HG03064 (cell line): Measurements from ENCODE around the gene CYP27B1.
"Not testable (repeated sequence)": the region's sequence is repeated elsewhere in the genome, so short reads cannot be mapped to it uniquely, and the experiment has no call there.

Source experiments
- ATAC-seq: cut with Tn5 transposase; IDR thresholded peaks from one replicate; pipeline ENCODE4 v1.9.1; 2021; ENCODE audit warnings: low read depth; ENCODE audit not compliant: unreplicated experiment

Gene CYP27B1

GRCh38 chr12:57724936-57725740 lies 41.7 kb downstream of the CYP27B1 start:
- no peak for ATAC-seq

DNA sequence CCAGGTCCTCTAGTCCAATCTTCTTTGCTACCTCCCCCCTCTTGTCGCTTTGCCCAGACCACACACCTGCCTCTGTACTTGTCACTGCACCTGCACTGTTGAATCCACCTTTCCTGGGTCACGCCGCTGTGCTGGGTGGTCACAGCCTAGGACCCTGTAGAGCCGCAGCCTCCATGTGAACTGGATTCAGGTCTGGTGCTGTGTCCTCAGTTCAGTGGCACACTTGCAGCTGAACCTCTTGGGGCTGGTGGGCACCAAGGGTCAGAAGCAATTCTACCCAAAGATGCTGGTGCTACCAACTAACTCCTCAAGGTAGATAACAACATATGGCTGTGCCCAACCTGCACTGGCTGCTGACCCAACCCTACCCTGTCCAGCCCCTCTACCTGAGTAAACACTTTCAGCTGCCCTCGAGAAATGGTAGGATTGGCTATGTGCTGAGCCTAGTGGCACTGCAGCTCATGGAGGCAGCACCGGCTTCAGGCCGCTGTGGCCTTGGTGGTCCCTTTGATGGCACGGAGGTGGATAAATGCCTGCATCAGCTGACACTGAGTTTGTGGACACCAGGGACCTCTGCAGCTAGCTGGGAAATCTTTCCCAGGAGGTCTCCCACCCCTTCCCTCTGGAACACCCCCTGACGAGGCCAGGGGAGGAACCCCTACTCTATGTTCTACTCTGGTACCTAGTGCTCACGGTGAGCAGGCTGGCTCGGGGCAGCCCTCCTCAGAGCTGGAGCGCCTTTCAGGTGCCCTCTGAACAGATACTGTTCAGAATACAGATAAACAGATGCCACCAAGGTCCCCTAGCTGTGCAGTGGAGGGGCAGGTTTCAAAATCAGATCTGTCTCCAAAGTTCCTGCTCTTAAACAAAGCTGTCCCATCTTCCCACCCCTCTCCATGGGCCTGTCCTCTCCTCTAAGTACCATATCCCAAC lies 42.6 kb downstream of the CYP27B1 start:
- ATAC-seq: no peak

- ATAC-seq: no peak
Measured at GRCh38 chr12:57723630-57723962, 43.3 kb downstream of the CYP27B1 start.

DNA sequence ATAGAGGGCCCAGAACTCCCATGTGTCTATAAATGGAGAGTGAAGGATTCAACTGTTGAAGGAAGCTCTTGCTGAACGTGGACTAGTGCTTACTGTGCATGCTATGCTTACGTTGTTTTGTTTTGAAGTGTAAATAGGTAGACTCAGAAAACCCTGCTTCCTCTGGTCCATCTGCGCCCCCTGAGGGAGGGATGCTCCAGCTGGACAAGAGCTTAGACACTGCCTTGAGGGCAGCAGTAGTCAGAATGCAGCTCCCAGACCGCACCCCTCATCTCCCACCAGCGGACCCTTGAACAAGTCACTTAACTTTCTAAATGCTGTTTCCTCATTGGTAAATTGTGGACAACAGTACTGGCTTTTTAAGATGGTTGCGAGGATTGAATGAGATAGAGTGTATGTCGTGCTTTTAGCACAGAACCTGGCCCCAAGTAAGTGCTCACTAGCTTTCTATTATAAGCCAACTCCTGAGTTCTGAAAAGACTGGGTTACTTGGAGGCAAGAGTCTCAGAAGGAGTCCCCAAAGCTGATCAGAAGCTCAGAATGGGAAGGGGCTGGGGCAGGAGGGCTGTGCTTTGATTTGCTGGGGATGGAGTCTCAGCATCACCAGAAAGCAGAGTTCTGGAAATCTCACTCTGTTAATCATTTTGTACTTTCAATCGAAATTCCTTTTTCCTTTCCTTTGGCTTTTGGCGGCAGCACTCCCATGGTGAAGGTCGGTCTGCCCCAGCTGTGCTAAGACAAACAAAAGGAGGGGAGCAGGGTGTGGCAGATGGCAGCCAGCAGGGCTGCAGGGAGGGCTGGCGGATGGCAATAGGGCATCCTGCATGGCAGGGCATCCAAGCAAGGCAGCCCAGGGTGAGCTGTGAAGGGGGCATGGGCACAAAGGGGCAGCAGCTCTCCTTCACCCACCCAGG lies 43.9 kb downstream of the CYP27B1 start:
- ATAC-seq: no peak

GRCh38 chr12:57721846-57722608 lies 44.9 kb downstream of the CYP27B1 start:
- ATAC-seq: not testable (repeated sequence)

GRCh38 chr12:57720606-57721595 lies 46.0 kb downstream of the CYP27B1 start:
- no peak for ATAC-seq

DNA sequence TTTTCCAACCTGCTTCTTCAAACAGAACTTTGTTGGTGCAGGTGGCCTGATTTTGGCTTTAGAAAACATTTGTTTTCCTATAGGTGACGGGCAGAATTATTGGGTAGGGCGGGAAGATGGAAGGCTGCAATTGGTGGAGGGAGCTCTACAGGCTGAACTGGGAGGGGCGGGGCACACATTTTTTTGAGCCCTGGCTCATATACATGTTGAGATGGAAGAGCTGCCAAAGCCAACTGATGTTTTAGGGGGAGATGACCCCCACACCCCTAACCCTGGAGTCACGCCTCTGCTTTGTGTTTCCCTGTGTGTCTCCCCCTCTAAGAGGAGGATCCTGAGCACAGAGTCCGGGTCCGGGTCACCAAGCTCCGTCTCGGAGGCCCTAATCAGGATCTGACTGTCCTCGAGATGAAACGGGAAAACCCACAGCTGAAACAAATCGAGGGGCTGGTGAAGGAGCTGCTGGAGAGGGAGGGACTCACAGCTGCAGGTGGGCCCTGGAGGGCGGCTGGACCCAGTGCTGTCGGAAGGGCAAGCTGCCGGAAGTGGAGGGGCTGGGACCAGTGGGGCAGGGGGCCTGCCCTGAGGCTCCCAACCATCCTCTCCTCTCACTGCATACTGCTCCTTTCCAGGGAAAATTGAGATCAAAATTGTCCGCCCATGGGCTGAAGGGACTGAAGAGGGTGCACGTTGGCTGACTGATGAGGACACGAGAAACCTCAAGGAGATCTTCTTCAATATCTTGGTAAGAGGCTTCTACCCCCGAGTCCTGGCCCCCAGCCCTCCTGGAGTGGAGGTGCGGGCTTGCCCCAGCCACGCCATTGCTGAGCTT lies 46.9 kb downstream of the CYP27B1 start:
- ATAC-seq: no peak

DNA sequence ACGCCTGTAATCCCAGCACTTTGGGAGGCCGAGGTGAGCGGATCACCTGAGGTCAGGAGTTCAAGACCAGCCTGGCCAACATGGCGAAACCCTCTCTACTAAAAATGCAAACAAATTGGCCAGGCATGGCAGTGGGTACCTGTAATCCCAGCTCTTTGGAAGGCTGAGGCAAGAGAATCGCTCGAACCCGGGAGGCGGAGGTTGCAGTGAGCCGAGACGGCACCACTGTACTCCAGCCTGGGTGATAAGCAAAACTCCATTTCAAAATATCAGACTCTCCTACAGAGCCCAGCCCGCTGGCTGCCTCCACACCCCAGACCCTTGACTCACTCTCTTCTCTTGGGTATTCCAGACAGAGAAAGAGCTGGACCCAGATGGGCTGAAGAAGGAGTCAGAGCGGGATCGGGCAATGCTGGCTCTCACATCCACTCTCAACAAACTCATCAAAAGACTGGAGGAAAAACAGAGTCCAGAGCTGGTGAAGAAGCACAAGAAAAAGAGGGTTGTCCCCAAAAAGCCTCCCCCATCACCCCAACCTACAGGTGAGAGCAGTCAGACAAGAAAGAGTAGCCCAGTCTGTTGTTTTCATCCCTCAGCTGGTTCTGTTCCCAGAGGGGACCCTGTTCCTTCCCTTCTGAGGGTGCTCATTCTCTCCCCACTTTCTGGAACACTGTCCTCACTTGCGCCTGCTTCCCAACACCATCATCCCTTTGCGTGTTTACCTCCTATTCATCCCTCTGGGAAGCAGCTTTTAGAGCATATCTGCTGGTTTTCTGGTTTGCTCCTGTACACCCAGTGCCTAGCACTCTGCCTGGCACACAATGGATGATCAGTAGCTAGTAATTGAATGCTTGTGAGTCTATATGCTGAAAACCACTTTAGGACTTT lies 48.0 kb downstream of the CYP27B1 start:
- no peak for ATAC-seq

GRCh38 chr12:57717846-57718640 lies 48.8 kb downstream of the CYP27B1 start:
- no peak for ATAC-seq

- no peak for ATAC-seq
Measured at GRCh38 chr12:57717131-57717530, 49.7 kb downstream of the CYP27B1 start.

DNA sequence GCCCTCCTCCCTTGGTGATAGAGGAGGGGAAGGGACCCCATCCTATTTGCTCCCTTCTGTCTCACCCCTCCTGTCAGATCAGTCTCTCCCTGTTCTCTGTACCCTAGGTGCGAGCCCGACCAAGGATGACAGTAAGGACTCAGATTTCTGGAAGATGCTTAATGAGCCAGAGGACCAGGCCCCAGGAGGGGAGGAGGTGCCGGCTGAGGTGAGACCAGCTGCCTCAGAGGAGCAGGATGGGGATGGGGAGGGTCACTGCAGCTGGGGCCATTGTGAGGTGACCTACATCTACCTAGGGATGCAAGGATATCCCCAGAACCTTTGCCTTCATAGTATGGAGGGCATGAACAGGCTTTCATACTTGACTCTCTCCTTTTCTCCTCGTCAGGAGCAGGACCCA lies 50.6 kb downstream of the CYP27B1 start:
- ATAC-seq: no peak

DNA sequence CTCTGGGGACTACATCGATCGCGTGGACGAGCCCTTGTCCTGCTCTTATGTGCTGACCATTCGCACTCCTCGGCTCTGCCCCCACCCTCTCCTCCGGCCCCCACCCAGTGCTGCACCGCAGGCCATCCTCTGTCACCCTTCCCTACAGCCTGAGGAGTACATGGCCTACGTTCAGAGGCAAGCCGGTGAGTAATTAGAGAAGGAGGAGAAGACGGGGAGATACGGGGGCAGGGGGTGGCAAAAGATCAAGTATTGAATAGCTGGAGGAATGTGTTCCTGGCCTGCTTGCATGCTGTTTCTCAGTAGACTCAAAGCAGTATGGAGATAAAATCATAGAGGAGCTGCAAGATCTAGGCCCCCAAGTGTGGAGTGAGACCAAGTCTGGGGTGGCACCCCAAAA lies 51.1 kb downstream of the CYP27B1 start:
- no peak for ATAC-seq

DNA sequence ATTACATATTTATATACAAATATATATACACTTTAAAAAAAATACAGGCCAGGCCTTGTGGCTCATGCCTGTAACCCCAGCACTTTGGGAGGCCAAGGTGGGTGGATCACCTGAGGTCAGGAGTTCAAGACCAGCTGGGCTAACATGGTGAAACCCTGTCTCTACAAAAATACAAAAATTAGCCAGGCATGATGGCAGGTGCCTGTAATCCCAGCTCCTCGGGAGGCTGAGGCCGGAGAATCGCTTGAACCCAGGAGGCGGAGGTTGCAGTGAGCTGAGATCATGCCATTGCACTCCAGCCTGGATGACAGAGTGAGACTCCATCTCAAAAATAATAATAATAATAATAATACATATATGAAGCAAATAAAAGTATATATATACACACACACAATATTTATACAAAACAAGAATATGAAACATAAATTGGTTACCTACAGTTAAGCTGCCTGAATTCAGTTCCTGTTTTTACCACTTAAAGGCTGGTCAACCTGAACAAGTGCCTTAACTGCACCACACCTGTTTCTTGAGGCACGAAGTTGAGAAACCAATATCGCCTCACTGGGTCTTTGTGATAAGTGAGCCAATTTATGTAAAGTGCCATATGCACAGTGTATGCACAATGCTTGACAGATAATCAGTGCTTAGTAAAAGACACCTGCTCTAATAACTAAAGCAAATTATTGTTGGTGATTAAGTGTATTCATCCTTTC lies 51.7 kb downstream of the CYP27B1 start:
- not testable (repeated sequence) for ATAC-seq

DNA sequence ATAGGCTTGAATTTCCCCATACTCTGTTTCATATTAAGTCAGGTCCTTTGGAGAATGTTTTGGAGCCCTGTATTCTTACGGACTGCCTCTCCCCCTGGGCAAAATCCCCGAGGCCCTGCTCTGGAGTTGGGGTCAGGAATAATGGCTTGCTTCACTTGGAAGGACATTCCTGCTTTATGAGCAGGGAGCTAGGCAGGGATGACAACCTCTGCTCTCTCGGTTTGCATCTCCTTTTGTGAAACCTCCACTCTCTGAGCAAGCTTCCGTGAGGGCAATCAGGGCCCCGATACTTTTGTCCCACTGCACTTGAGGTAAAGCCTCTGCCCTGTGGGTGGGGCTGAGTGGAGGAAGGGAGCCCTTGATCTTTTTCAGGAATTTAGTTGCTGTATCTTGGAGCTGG lies 53.7 kb downstream of the CYP27B1 start:
- no peak for ATAC-seq

GRCh38 chr12:57712701-57713100 lies 54.2 kb downstream of the CYP27B1 start:
- no peak for ATAC-seq
